Measurements from ENCODE around the gene MAPK8IP2. TPM values are rescaled to one million over a fixed set of nuclear protein-coding genes. Genes with fewer than 3 reads are reported as not detected.

The MAPK8IP2 gene
- total and polyA plus RNA-seq, 7 donors = 0.12 to 0.34 (median 0.16) TPM

- 91 to 98% (median 96%) methylated on average over 4 of the region's 4 CpGs for whole genome bisulfite sequencing, 3 donors
Observed at GRCh38 chr22:50579752-50580151, 20.8 kb upstream of the MAPK8IP2 start.

DNA sequence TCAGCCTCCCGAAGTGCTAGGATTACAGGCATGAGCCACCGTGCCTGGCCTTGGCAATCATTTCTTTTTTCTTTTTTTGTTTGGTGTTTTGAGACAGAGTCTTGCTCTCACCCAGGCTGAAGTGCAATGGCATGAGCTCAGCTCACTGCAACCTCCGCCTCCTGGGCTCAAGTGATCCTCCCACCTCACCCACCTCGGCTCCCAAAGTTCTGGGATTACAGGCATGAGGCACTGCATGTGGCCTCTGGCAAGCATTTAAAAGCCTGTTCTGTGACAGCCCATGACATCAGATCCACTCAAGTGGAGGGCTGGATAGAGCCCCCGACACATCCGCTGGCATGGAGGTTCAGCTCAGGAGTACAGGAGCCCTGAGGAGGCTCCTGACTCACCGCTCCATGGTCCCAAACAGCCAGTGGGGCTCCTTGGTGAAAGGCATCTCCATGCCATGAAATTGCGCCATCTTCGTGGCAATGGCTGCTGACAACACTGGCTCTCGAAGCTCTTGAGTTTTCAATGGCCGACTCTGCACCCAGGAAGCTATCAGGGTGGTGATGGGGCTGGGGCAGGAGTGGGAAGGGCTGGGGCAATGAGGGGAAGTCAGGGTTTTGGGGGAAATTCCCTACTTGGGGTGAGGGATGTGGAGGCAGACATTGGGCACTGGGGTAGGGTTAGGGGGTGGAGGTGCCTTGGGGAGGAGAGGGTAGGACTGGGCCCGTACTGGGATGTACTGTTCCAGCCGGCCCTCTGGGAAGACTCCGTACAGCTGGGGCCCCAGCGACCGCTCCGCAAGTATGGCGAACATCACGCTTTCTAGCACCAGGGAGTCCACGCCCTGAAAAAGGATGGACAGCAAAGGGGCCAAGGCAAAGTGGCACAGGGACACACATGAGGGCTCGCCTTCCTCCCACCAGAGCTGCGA lies 19.3 kb upstream of the MAPK8IP2 start:
- no peaks in the 10 kb centered on the region for H3K9me3 ChIP-seq
- H3K4me3 ChIP-seq = peak overlapping the region; percentile 94
- ATAC-seq = no peak
- no peaks in the 10 kb centered on the region for H3K27me3 ChIP-seq (ENCODE audit: insufficient read depth in 3 of 3, low read length in 2 of 3)
- peak overlapping the region; percentile 100 for H3K27ac ChIP-seq
- H3K4me1 ChIP-seq = peaks cover 37% of the 10 kb centered on the region
- intact Hi-C loops (cut with DNase I) = loop anchor here in 1 of 2 donors (5.0 kb wide), 1 partner anchor 41 kb away; no protein-coding TSS in a partner anchor
- 84 to 90% (median 85%) methylated on average over 22 of the region's 22 CpGs for WGBS, 3 donors
- TF ChIP-seq, protein P1, sequence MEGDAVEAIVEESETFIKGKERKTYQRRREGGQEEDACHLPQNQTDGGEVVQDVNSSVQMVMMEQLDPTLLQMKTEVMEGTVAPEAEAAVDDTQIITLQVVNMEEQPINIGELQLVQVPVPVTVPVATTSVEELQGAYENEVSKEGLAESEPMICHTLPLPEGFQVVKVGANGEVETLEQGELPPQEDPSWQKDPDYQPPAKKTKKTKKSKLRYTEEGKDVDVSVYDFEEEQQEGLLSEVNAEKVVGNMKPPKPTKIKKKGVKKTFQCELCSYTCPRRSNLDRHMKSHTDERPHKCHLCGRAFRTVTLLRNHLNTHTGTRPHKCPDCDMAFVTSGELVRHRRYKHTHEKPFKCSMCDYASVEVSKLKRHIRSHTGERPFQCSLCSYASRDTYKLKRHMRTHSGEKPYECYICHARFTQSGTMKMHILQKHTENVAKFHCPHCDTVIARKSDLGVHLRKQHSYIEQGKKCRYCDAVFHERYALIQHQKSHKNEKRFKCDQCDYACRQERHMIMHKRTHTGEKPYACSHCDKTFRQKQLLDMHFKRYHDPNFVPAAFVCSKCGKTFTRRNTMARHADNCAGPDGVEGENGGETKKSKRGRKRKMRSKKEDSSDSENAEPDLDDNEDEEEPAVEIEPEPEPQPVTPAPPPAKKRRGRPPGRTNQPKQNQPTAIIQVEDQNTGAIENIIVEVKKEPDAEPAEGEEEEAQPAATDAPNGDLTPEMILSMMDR (IDR thresholded peaks at IDR 0.05) = no peak
- peaks cover 0 to 23% of the 10 kb centered on the region in 2 donors for H3K36me3 ChIP-seq (ENCODE audit: insufficient read depth in 1 of 2, low read depth in 1 of 2)
- DNase-seq = no peak

More at GRCh38 chr22:50579752-50580151, 20.8 kb upstream of the MAPK8IP2 start:
- Histone ChIP-seq H3K9me3 (no peaks in the 10 kb centered on the region), H3K27me3 (ENCODE audit: insufficient read depth in 3 of 3, low read length in 2 of 3) (no peaks in the 10 kb centered on the region), H3K4me1 (peaks cover 37% of the 10 kb centered on the region), H3K4me3 (no peak overlapping the region), H3K27ac (peak overlapping the region; percentile 89), H3K36me3 (ENCODE audit: insufficient read depth in 1 of 2, low read depth in 1 of 2) (peaks cover 0 to 32% of the 10 kb centered on the region in 2 donors)
- ATAC-seq (no peak), DNase-seq (no peak)
- intact Hi-C loops (cut with DNase I) = loop anchor here (5.0 kb wide), 2 partner anchors 43 to 72 kb away; partner anchors contain the start of genes LMF2 (in 2 of the 2) and NCAPH2 (in 2 of the 2)
- TF ChIP-seq, protein P1 (IDR thresholded peaks at IDR 0.05) = no peak

DNA sequence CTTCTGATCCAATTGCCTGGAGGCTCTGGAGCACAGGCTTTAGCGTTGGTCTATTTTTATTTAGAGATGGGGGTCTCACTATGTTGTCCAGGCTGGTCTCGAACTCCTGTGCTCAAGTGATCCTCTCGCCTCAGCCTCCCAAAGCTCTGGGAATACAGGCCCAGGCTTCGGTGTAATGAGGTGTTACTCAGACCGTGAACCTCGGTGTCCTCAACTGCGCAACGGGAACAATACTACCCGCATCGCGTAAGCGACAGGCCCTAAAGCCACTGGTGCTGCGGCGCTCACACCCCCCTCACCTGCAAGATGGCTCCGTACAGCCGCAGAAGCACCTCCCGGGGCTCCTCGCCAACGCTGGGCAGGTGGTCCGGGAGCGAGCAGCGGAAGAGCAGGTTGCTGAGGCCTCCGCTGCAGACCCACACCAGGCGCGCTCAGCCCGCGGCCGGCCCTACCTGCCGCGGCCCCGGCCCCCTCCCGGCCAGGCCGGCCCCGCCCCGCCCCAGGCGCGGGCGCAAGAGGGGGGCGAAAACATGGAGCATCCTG lies 18.6 kb upstream of the MAPK8IP2 start:
- Histone ChIP-seq H3K27me3 (ENCODE audit: insufficient read depth in 3 of 3, low read length in 2 of 3) (no peaks in the 10 kb centered on the region), H3K36me3 (ENCODE audit: insufficient read depth in 1 of 2, low read depth in 1 of 2) (peaks cover 0 to 20% of the 10 kb centered on the region in 2 donors), H3K4me3 (peak overlapping the region; percentile 94), H3K27ac (peak overlapping the region; percentile 100), H3K4me1 (peaks cover 36% of the 10 kb centered on the region), H3K9me3 (no peaks in the 10 kb centered on the region)
- no peak for ATAC-seq
- no peak for DNase-seq
- TF ChIP-seq, protein P1 (IDR thresholded peaks at IDR 0.05) = no peak
- intact Hi-C loops (cut with DNase I) = loop anchor here in 1 of 2 donors (5.0 kb wide), 1 partner anchor 40 kb away; no protein-coding TSS in a partner anchor
- WGBS, 3 donors = 5 to 12% (median 9%) methylated on average over 23 to 39 of the region's 39 CpGs

- Histone ChIP-seq H3K4me3 (peak within 1 kb of the TSS; percentile 94), H3K4me1 (peaks cover 31% of the 10 kb centered on the region), H3K27ac (peak within 1 kb of the TSS; percentile 100), H3K9me3 (no peaks in the 10 kb centered on the region), H3K36me3 (ENCODE audit: insufficient read depth in 1 of 2, low read depth in 1 of 2) (peaks cover 0 to 15% of the 10 kb centered on the region in 2 donors), H3K27me3 (ENCODE audit: insufficient read depth in 3 of 3, low read length in 2 of 3) (no peaks in the 10 kb centered on the region)
- intact Hi-C loops (cut with DNase I) = loop anchor here in 1 of 2 donors (5.0 kb wide), 1 partner anchor 40 kb away; no protein-coding TSS in a partner anchor
- ATAC-seq (peak; percentile 90 to 95 (median 94)), DNase-seq (peak; percentile 99 to 100)
- TF ChIP-seq, protein P1 (IDR thresholded peaks at IDR 0.05) = no peak
- 0 to 1% (median 0%) methylated on average over 59 to 96 of the region's 96 CpGs for WGBS, 3 donors
Observed at GRCh38 chr22:50582493-50583293, 17.9 kb upstream of the MAPK8IP2 start, which contains the start of gene CHKB. Gene CHKB (minus strand): TSS chr22:50582849. CDS start chr22:50582781, 68 bp downstream.

Data from psoas muscle (tissue), 8 donors.